Measurements from ENCODE around the gene KBTBD8.

Gene KBTBD8

GRCh38 chr3:67034371-67034770, 36.3 kb downstream of the KBTBD8 start:
- no peak for DNase-seq (ENCODE audit: low read depth in 2 of 2)

- DNase-seq (ENCODE audit: low read depth in 2 of 2): no peak
Observed at GRCh38 chr3:67037615-67038014, 39.5 kb downstream of the KBTBD8 start.

GRCh38 chr3:67044295-67044694, 46.2 kb downstream of the KBTBD8 start:
- DNase-seq (ENCODE audit: low read depth in 2 of 2): no peak

- no peak for DNase-seq (ENCODE audit: low read depth in 2 of 2)
Observed at GRCh38 chr3:67044955-67045354, 46.8 kb downstream of the KBTBD8 start.

- DNase-seq (ENCODE audit: low read depth in 2 of 2): no peak
Observed at GRCh38 chr3:67045711-67046465, 47.8 kb downstream of the KBTBD8 start.

- DNase-seq (ENCODE audit: low read depth in 2 of 2): no peak
Observed at GRCh38 chr3:67047051-67047450, 48.9 kb downstream of the KBTBD8 start.

- DNase-seq (ENCODE audit: low read depth in 2 of 2): no peak
Observed at GRCh38 chr3:67048067-67048714, 50.1 kb downstream of the KBTBD8 start.

- DNase-seq (ENCODE audit: low read depth in 2 of 2): no peak
Observed at GRCh38 chr3:67048715-67049074, 50.6 kb downstream of the KBTBD8 start.

- no peak for DNase-seq (ENCODE audit: low read depth in 2 of 2)
Observed at GRCh38 chr3:67059443-67059842, 61.3 kb downstream of the KBTBD8 start.

Measured in stimulated activated CD4-positive, alpha-beta T cell treated with anti-CD3 and anti-CD28 coated beads, Interleukin-1b, Interleukin-23, amount 100 ng/mL, for 1 hour (primary cell).